Spinal cord (tissue), 10 donors: Measurements from ENCODE around the gene RUNDC3A. TPM values are rescaled to one million over a fixed set of nuclear protein-coding genes. Genes with fewer than 3 reads are reported as not detected.
"Not testable (repeated sequence)": the region's sequence is repeated elsewhere in the genome, so short reads cannot be mapped to it uniquely, and the experiment has no call there.

Experiments
- DNase-seq, 6 donors: peaks; one replicate each; pipeline versions ENCODE4 v3.0.0 to v3.0.0-alpha.2; 2013 to 2015; ENCODE audit warnings: low spot score in 6 of 6, low read depth in 4 of 6
- H3K27ac ChIP-seq: one replicate; pipeline ENCODE4 v1.5.1; 2013; ENCODE audit warnings: low read depth, low read length, control low read depth
- H3K27me3 ChIP-seq: one replicate; pipeline ENCODE4 v1.6.1; 2013; ENCODE audit warnings: low read length; ENCODE audit not compliant: control insufficient read depth, insufficient read depth
- H3K36me3 ChIP-seq: one replicate; pipeline ENCODE4 v1.6.1; 2013; ENCODE audit warnings: low read length; ENCODE audit not compliant: control insufficient read depth, insufficient read depth
- H3K4me1 ChIP-seq: one replicate; pipeline ENCODE4 v1.6.1; 2013; ENCODE audit warnings: low read length; ENCODE audit not compliant: control insufficient read depth, insufficient read depth
- H3K4me3 ChIP-seq: one replicate; pipeline ENCODE4 v1.5.1; 2013; ENCODE audit warnings: low read depth, low read length, control low read depth
- H3K9me3 ChIP-seq: one replicate; pipeline ENCODE4 v1.6.1; 2013; ENCODE audit warnings: low read length; ENCODE audit not compliant: control insufficient read depth, insufficient read depth
- WGBS: methylation state at CpG from one replicate; pipeline ENCODE4 v1.1.5; 2013; ENCODE audit warnings: missing lambda C conversion rate; ENCODE audit not compliant: insufficient coverage; 5-methylcytosine and 5-hydroxymethylcytosine counted together
- polyA plus RNA-seq, 2 donors: library from polyadenylated mRNA; unstranded; fragments of 120-200 nt; gene quantifications; one replicate each; pipeline ENCODE4 v1.2.1, GENCODE V29; 2013; ENCODE audit not compliant: insufficient read length in 2 of 2
- total RNA-seq, 2 donors: library from RNA; depleted of rRNA in 1 of 2; stranded (reverse); fragments of 120-200 nt in 1 of 2; fragments of >200 nt in 1 of 2; gene quantifications; one replicate each; pipeline versions ENCODE4 v1.2.3 to v1.2.4, GENCODE V29; 2013 to 2014
- donor health status: healthy.

Gene RUNDC3A
- total and polyA plus RNA-seq, 4 donors = 44.0 to 173 (median 112) TPM

GRCh38 chr17:44324571-44325275 is 16.3 kb downstream of the RUNDC3A start, which contains the start of gene SLC25A39:
TSS of gene SLC25A39 (minus strand) at chr17:44324823. CDS start at chr17:44323562, 1,261 bp downstream.
- peaks cover 29% of the 10 kb centered on the region for H3K36me3 ChIP-seq
- under 1% methylated on average over 85 of the region's 85 CpGs for WGBS
- H3K4me1 ChIP-seq = peaks cover 42% of the 10 kb centered on the region
- peak within 1 kb of the TSS; percentile 69 for H3K4me3 ChIP-seq
- peaks cover 2% of the 10 kb centered on the region for H3K27me3 ChIP-seq
- H3K9me3 ChIP-seq = no peaks in the 10 kb centered on the region
- DNase-seq = peak; percentile 78 to 97 (median 88)
- peak within 1 kb of the TSS; percentile 85 for H3K27ac ChIP-seq

- Histone ChIP-seq H3K36me3 (peaks cover 7% of the 10 kb centered on the region), H3K4me3 (no peak overlapping the region), H3K27me3 (peaks cover 2% of the 10 kb centered on the region), H3K9me3 (no peaks in the 10 kb centered on the region), H3K27ac (peak overlapping the region; percentile 57), H3K4me1 (peaks cover 45% of the 10 kb centered on the region)
- 12% methylated on average over 23 of the region's 31 CpGs for WGBS
- peak; percentile 86 to 99 (median 94) for DNase-seq
Measured at GRCh38 chr17:44326861-44327444, 18.6 kb downstream of the RUNDC3A start.

GRCh38 chr17:44327715-44328449 is 19.5 kb downstream of the RUNDC3A start:
- H3K4me1 ChIP-seq = peaks cover 45% of the 10 kb centered on the region
- H3K9me3 ChIP-seq = no peaks in the 10 kb centered on the region
- DNase-seq = no peak
- no peaks in the 10 kb centered on the region for H3K36me3 ChIP-seq
- H3K27me3 ChIP-seq = peaks cover 2% of the 10 kb centered on the region
- no peak overlapping the region for H3K27ac ChIP-seq
- WGBS = 69% methylated on average over 4 of the region's 7 CpGs
- H3K4me3 ChIP-seq = no peak overlapping the region

GRCh38 chr17:44329516-44329915 is 21.1 kb downstream of the RUNDC3A start:
- peaks cover 30% of the 10 kb centered on the region for H3K4me1 ChIP-seq
- H3K36me3 ChIP-seq, H3K27me3 ChIP-seq, H3K27ac ChIP-seq, DNase-seq, H3K4me3 ChIP-seq, H3K9me3 ChIP-seq: not testable (repeated sequence)
- WGBS = 80% methylated on average over 1 of the region's 7 CpGs

- H3K36me3 ChIP-seq, H3K4me3 ChIP-seq, H3K27me3 ChIP-seq, DNase-seq, H3K27ac ChIP-seq, H3K9me3 ChIP-seq: not testable (repeated sequence)
- WGBS = no CpG with 5 or more reads among the region's 5 CpGs
- peaks cover 25% of the 10 kb centered on the region for H3K4me1 ChIP-seq
Measured at GRCh38 chr17:44330263-44330662, 21.9 kb downstream of the RUNDC3A start.

DNA sequence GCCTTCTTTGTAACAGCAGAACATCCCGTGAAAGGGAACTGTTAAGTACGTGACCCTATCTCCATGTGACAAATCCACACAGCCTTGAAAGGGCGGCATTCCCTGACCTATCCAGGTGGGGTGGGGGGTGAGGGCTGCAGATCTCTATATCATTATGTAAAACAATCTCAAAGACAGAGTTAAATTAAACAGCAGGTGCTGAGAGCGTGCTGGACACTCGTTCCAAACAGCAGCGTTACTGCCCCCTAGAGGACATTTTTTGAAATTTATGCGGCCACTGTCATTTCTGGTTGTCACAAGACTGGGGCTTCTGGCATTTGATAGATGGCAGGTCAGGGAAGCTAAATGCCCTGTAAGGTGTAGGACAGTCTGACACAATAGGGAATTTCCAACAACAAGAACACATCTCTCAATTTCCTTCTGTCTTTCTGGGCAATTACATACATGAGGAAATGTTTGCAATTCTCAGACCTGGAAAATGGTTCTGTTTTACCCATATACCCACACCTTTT is 22.9 kb downstream of the RUNDC3A start:
- DNase-seq = peak in 3 of 6 donors; percentile 68 to 92 (median 91)
- Histone ChIP-seq H3K27me3 (no peaks in the 10 kb centered on the region), H3K4me1 (peaks cover 15% of the 10 kb centered on the region), H3K4me3 (no peak overlapping the region), H3K9me3 (no peaks in the 10 kb centered on the region), H3K27ac (no peak overlapping the region), H3K36me3 (no peaks in the 10 kb centered on the region)
- WGBS = 0% methylated on average over 4 of the region's 7 CpGs

- Histone ChIP-seq H3K36me3 (no peaks in the 10 kb centered on the region), H3K4me1 (peaks cover 6% of the 10 kb centered on the region), H3K27ac (no peak overlapping the region), H3K27me3 (no peaks in the 10 kb centered on the region), H3K9me3 (no peaks in the 10 kb centered on the region), H3K4me3 (no peak overlapping the region)
- DNase-seq = no peak
- 71% methylated on average over 3 of the region's 5 CpGs for WGBS
Measured at GRCh38 chr17:44333371-44333770, 25.0 kb downstream of the RUNDC3A start.

DNA sequence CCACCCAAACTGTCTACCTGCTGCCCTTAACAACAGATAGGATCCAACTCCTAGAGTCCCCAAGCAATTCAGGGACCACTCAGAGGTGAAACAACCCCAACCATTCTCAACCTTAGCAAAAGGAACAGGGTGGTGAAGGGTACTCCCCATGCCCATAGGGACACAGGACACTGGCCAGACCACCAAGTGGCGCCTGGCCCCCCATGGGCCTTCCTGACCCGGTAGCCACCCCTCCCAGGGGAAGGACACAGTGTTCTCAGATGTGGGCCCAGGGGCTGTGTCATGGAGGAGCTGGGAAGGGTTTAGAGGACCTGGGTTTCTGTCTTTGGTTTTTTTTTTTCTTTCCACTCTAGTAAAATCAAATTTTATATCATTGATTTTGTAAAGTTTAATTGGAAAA is 25.9 kb downstream of the RUNDC3A start:
- Histone ChIP-seq H3K27me3 (no peaks in the 10 kb centered on the region), H3K9me3 (no peaks in the 10 kb centered on the region), H3K27ac (no peak overlapping the region), H3K4me3 (no peak overlapping the region), H3K36me3 (no peaks in the 10 kb centered on the region), H3K4me1 (peaks cover 6% of the 10 kb centered on the region)
- DNase-seq = no peak
- WGBS = 80% methylated on average over 1 of the region's 2 CpGs

- no peaks in the 10 kb centered on the region for H3K36me3 ChIP-seq
- no peak overlapping the region for H3K4me3 ChIP-seq
- H3K4me1 ChIP-seq = peaks cover 6% of the 10 kb centered on the region
- WGBS = 38% methylated on average over 3 of the region's 3 CpGs
- no peak overlapping the region for H3K27ac ChIP-seq
- no peak for DNase-seq
- no peaks in the 10 kb centered on the region for H3K9me3 ChIP-seq
- no peaks in the 10 kb centered on the region for H3K27me3 ChIP-seq
Measured at GRCh38 chr17:44334727-44335126, 26.3 kb downstream of the RUNDC3A start.
